Mesendoderm (in vitro differentiated cells): Measurements from ENCODE around the gene TST.

Source experiments
- DNase-seq: peaks from one replicate; pipeline ENCODE4 v3.0.0; 2013
- H2AK5ac ChIP-seq: 2 replicates; pipeline ENCODE4 v1.6.1; 2013; ENCODE audit warnings: low read length, inconsistent platforms
- H2BK120ac ChIP-seq: 2 replicates; pipeline ENCODE4 v1.6.1; 2013; ENCODE audit warnings: low read depth, mild to moderate bottlenecking, low read length, moderate library complexity, mixed read lengths
- H2BK15ac ChIP-seq: replicated peaks from 2 replicates; pipeline ENCODE4 v1.6.1; 2013; ENCODE audit warnings: low read depth, mild to moderate bottlenecking, moderate library complexity
- H2BK5ac ChIP-seq: 2 replicates; pipeline ENCODE4 v1.6.1; 2013; ENCODE audit warnings: low read length, inconsistent platforms
- H3K18ac ChIP-seq: 2 replicates; pipeline ENCODE4 v1.6.1; 2013; ENCODE audit warnings: mild to moderate bottlenecking, low read length, mixed read lengths
- H3K23ac ChIP-seq: one replicate; pipeline ENCODE4 v1.6.1; 2013; ENCODE audit warnings: low read length
- H3K27ac ChIP-seq: 2 replicates; pipeline ENCODE4 v1.5.1; 2013; ENCODE audit warnings: low read depth, mild to moderate bottlenecking, inconsistent platforms, low read length, moderate library complexity
- H3K27me3 ChIP-seq: 2 replicates; pipeline ENCODE4 v1.6.1; 2013; ENCODE audit warnings: low read length, control low read depth, mild to moderate bottlenecking, inconsistent platforms; ENCODE audit not compliant: insufficient read depth, poor library complexity
- H3K36me3 ChIP-seq: 2 replicates; pipeline ENCODE4 v1.6.1; 2013; ENCODE audit warnings: low read length, inconsistent platforms; ENCODE audit not compliant: control insufficient read depth, insufficient read depth
- H3K4ac ChIP-seq: one replicate; pipeline ENCODE4 v1.6.1; 2013; ENCODE audit warnings: low read depth, mild to moderate bottlenecking, low read length, moderate library complexity
- H3K4me1 ChIP-seq: 2 replicates; pipeline ENCODE4 v1.6.1; 2013; ENCODE audit warnings: low read depth, low read length, inconsistent platforms; ENCODE audit not compliant: control insufficient read depth
- H3K4me2 ChIP-seq: 2 replicates; pipeline ENCODE4 v1.6.1; 2013; ENCODE audit warnings: low read length
- H3K4me3 ChIP-seq: 2 replicates; pipeline ENCODE4 v1.5.1; 2013; ENCODE audit warnings: mild to moderate bottlenecking, low read length
- H3K56ac ChIP-seq: one replicate; pipeline ENCODE4 v1.6.1; 2013; ENCODE audit warnings: low read length
- H3K79me1 ChIP-seq: 2 replicates; pipeline ENCODE4 v1.6.1; 2013; ENCODE audit warnings: low read length, inconsistent platforms
- H3K79me2 ChIP-seq: 2 replicates; pipeline ENCODE4 v1.6.1; 2013; ENCODE audit warnings: mild to moderate bottlenecking, low read length; ENCODE audit not compliant: control insufficient read depth, insufficient read depth
- H3K9ac ChIP-seq: 2 replicates; pipeline ENCODE4 v1.6.1; 2013; ENCODE audit warnings: low read length, inconsistent platforms
- H4K5ac ChIP-seq: one replicate; pipeline ENCODE4 v1.6.1; 2013; ENCODE audit warnings: low read length
- H4K8ac ChIP-seq: one replicate; pipeline ENCODE4 v1.6.1; 2013; ENCODE audit warnings: low read depth, mild to moderate bottlenecking, control low read depth, low read length, moderate library complexity
- WGBS: extraction: QIAGEN DNeasy Blood & Tissue Kit; methylation state at CpG from one replicate; pipeline ENCODE4 v1.1.7; 2013; ENCODE audit warnings: low lambda C conversion rate, missing lambda C conversion rate; ENCODE audit not compliant: insufficient coverage; ENCODE audit errors: extremely low coverage; 5-methylcytosine and 5-hydroxymethylcytosine counted together

Gene TST

DNA sequence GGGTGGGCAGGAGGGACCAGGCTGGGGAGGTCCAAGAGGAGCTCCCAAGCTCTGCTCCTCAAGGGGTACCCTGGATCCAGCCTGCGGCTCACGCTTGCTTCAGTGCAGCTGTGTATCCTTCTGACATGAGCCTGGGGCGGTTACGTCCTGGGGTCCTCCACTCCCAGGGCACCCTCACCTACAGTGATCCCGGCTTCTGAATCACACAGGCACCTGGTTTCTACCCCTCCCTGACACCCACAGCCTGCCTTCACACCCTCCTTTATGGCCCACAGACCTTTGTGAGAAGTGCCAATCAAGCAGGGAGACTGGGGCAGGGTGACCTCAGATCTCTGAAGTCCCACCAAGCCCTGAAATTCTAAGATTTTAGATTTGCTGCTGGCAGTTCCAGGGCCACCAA is 1.8 kb upstream of the TST start:
- Histone ChIP-seq H2BK15ac (no peak overlapping the region), H3K4me3 (no peak overlapping the region), H3K27ac (no peak overlapping the region), H2AK5ac (no peak overlapping the region), H3K23ac (no peak overlapping the region), H2BK120ac (no peak overlapping the region), H3K79me2 (peaks cover 2% of the 10 kb centered on the region), H3K18ac (no peak overlapping the region), H2BK5ac (no peak overlapping the region), H3K79me1 (peaks cover 25% of the 10 kb centered on the region), H3K4ac (no peak overlapping the region), H3K4me1 (no peaks in the 10 kb centered on the region), H4K5ac (no peak overlapping the region), H3K9ac (no peak overlapping the region), H3K36me3 (peaks cover 3% of the 10 kb centered on the region), H3K27me3 (no peaks in the 10 kb centered on the region), H3K56ac (no peak overlapping the region), H3K4me2 (no peak overlapping the region), H4K8ac (no peak overlapping the region)
- WGBS, result no CpG with 5 or more reads among the region's 5 CpGs
- DNase-seq, result no peak

DNA sequence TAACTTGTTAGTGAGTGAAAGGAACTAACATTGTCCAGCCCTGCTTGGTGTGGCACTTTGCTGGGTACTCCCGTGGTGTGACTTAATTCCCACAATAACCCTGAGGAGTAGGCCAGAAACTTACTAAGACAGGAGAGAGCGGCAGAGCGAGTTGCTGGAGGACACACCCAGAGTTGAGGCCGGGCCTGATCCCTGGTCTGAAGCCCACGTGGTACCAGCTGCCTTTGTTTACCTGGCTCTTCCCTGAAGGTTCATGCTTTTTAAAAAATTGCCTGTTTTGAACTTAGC is 889 bp upstream of the TST start:
- WGBS, result no CpG with 5 or more reads among the region's 5 CpGs

DNA sequence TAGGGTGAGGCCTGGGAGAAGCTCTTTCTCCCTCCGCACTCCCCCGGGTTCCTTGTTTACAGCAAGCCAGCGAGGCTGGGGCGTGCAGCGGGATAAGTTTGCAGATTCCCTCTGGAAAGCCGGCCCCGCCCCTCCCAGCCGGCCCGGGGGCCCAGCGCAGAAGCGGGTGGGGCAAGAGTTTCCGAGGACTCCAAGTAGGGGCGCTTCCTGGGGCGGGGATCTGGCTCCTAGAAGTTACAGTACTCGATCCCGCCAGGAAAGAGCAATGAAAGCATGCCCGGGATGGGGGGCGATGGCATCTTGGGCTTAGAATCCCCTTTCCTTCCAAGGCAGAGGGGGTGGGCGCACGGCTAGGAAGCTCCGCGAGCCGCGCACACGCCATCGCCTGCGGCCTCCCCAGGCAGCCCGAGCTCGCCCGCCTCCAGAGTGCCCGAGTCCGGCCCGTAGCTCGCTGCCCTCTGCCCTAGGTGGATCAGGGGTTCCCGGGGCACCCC is 385 bp downstream of the TST start:
- Histone ChIP-seq H3K4me3 (peak overlapping the region; percentile 87), H3K27ac (peak overlapping the region; percentile 75), H3K27me3 (no peaks in the 10 kb centered on the region)

More for the DNA sequence above, 889 bp upstream of the TST start:
- Histone ChIP-seq H3K4ac (peak overlapping the region; percentile 77), H3K23ac (peak overlapping the region; percentile 29), H3K27me3 (no peaks in the 10 kb centered on the region), H3K18ac (peak overlapping the region; percentile 85), H2BK5ac (no peak overlapping the region), H3K36me3 (peaks cover 1% of the 10 kb centered on the region), H3K4me2 (peak overlapping the region; percentile 66), H3K4me3 (peak overlapping the region; percentile 74), H4K8ac (no peak overlapping the region), H3K9ac (peak overlapping the region; percentile 88), H3K79me1 (peaks cover 25% of the 10 kb centered on the region), H4K5ac (no peak overlapping the region), H3K79me2 (peaks cover 2% of the 10 kb centered on the region), H3K4me1 (no peaks in the 10 kb centered on the region), H3K27ac (no peak overlapping the region), H2BK15ac (no peak overlapping the region), H2BK120ac (peak overlapping the region; percentile 47), H2AK5ac (no peak overlapping the region), H3K56ac (peak overlapping the region; percentile 94)
- DNase-seq, result peak; percentile 48

DNA sequence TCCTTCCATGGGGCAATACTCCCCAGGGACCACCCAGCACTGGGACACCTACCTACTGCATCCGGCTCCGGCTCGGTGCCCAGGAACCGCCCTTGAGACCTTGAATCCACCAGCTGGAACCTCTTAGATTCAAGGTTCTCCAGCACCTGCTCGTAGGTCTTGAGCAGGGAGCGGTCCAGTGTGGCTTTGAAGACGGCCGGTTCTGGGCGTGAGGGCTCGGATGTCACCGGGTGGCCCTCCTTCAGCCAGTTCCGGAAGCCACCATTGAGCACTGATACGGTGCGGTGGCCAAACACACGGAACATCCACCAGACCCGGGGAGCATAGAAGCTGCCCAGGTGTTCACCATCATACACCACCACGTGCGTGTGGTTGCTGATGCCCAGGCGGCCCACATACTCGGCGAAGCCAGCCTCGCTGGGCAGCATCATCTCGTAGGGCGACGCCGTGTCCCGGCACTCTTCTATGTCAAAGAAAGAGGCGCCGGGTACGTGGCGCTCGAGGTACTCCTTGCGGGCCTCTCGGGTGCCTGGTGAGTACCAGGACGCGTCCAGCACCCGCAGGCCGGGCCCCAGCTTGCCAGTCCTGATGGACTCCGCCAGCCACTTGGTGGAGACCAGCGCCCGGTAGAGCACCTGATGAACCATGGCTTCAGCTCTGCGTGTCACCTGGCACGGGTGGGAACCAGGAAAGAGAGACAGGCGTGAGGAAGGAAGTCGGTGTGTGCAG is 997 bp downstream of the TST start:
- Histone ChIP-seq H3K18ac (no peak overlapping the region), H3K79me1 (peaks cover 25% of the 10 kb centered on the region), H2BK5ac (no peak overlapping the region), H3K23ac (peak overlapping the region; percentile 24), H3K4me3 (peak overlapping the region; percentile 87), H3K36me3 (peaks cover 1% of the 10 kb centered on the region), H2AK5ac (no peak overlapping the region), H3K4me1 (no peaks in the 10 kb centered on the region), H4K5ac (no peak overlapping the region), H3K56ac (peak overlapping the region; percentile 95), H3K4me2 (peak overlapping the region; percentile 99), H3K27ac (no peak overlapping the region), H4K8ac (no peak overlapping the region), H3K4ac (no peak overlapping the region), H2BK15ac (no peak overlapping the region), H3K9ac (peak overlapping the region; percentile 93), H3K79me2 (peaks cover 2% of the 10 kb centered on the region), H3K27me3 (no peaks in the 10 kb centered on the region), H2BK120ac (no peak overlapping the region)
- no peak for DNase-seq
- no CpG with 5 or more reads among the region's 45 CpGs for WGBS

More for the DNA sequence above, 385 bp downstream of the TST start:
- no peaks in the 10 kb centered on the region for H3K4me1 ChIP-seq
- H3K79me2 ChIP-seq, result peaks cover 2% of the 10 kb centered on the region
- no peak overlapping the region for H2BK120ac ChIP-seq
- no peak overlapping the region for H2AK5ac ChIP-seq
- DNase-seq, result peak; percentile 72
- H3K23ac ChIP-seq, result peak overlapping the region; percentile 66
- peak overlapping the region; percentile 95 for H3K56ac ChIP-seq
- H3K4ac ChIP-seq, result peak overlapping the region; percentile 58
- H3K18ac ChIP-seq, result peak overlapping the region; percentile 95
- WGBS, result no CpG with 5 or more reads among the region's 35 CpGs
- H4K8ac ChIP-seq, result no peak overlapping the region
- no peak overlapping the region for H4K5ac ChIP-seq
- H3K4me2 ChIP-seq, result peak overlapping the region; percentile 99
- H3K79me1 ChIP-seq, result peaks cover 25% of the 10 kb centered on the region
- H2BK15ac ChIP-seq, result no peak overlapping the region
- no peak overlapping the region for H2BK5ac ChIP-seq
- peaks cover 1% of the 10 kb centered on the region for H3K36me3 ChIP-seq
- H3K9ac ChIP-seq, result peak overlapping the region; percentile 93

DNA sequence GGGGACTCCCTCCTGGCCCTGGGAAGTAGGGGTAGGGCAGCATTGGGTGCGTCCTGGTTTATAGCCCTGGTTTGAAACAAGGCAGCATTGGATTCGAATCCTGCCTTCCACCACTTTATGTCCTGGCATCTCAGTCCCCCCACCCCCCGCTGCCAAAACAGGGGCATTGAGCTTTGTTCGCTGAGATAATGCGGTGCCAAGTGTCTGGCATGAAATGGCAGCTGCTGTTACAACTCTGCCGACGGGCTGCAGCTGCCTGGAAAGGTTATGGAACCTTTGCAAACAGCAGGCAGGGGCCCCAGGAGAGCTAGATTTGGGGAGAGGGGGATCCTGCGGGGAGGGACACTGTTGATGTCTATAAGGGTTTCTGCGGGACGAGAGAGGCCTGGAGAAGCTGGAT is 1.9 kb downstream of the TST start:
- Histone ChIP-seq H3K27ac (no peak overlapping the region), H3K23ac (no peak overlapping the region), H3K4me2 (no peak overlapping the region), H2BK15ac (no peak overlapping the region), H3K4me3 (no peak overlapping the region), H3K9ac (no peak overlapping the region), H4K8ac (no peak overlapping the region), H3K4ac (no peak overlapping the region), H2BK120ac (no peak overlapping the region), H3K36me3 (peaks cover 1% of the 10 kb centered on the region), H3K27me3 (no peaks in the 10 kb centered on the region), H3K79me1 (peaks cover 19% of the 10 kb centered on the region), H3K18ac (no peak overlapping the region), H2BK5ac (no peak overlapping the region), H3K4me1 (no peaks in the 10 kb centered on the region), H2AK5ac (no peak overlapping the region), H3K56ac (peak overlapping the region; percentile 95), H4K5ac (no peak overlapping the region), H3K79me2 (peaks cover 2% of the 10 kb centered on the region)
- no peak for DNase-seq
- WGBS, result no CpG with 5 or more reads among the region's 10 CpGs
